ENCODE data around the gene NETO1. TPM values are rescaled to one million over a fixed set of nuclear protein-coding genes. Genes with fewer than 3 reads are reported as not detected.

The NETO1 gene
- total RNA-seq, 4 donors from 2014 or later, result 0.39 to 2.8 (median 0.54) TPM; not detected in 1

- Histone ChIP-seq H3K36me3 (no peaks in the 10 kb centered on the region), H3K9me3 (no peaks in the 10 kb centered on the region), H3K4me1 (no peaks in the 10 kb centered on the region), H3K27ac (no peak overlapping the region), H3K4me3 (replicated peaks in 1 of 3) (no peak overlapping the region), H3K27me3 (no peaks in the 10 kb centered on the region)
- 26 to 28% methylated on average over 10 of the region's 10 CpGs for WGBS, 2 donors
- DNase-seq, result no peak
- TF ChIP-seq CTCF (IDR thresholded peaks at IDR 0.05) (no peak), POLR2A (IDR thresholded peaks at IDR 0.05) (no peak)
- intact Hi-C loops (cut with DNase I), result no loop called here
These were observed 37.7 kb downstream of the NETO1 start for GRCh38 chr18:72830109-72830508.

GRCh38 chr18:72828601-72829000 is 39.2 kb downstream of the NETO1 start:
- no peak for DNase-seq
- no peaks in the 10 kb centered on the region for H3K9me3 ChIP-seq
- H3K27me3 ChIP-seq, result no peaks in the 10 kb centered on the region
- no peak overlapping the region for H3K27ac ChIP-seq
- WGBS, 2 donors, result 82 to 86% methylated on average over 2 of the region's 2 CpGs
- no peaks in the 10 kb centered on the region for H3K4me1 ChIP-seq
- intact Hi-C loops (cut with DNase I), result no loop called here
- no peaks in the 10 kb centered on the region for H3K36me3 ChIP-seq
- H3K4me3 ChIP-seq (replicated peaks in 1 of 3), result no peak overlapping the region
- TF ChIP-seq CTCF (IDR thresholded peaks at IDR 0.05) (no peak), POLR2A (IDR thresholded peaks at IDR 0.05) (no peak)

- Histone ChIP-seq H3K9me3 (no peaks in the 10 kb centered on the region), H3K4me1 (no peaks in the 10 kb centered on the region), H3K27ac (no peak overlapping the region), H3K4me3 (replicated peaks in 1 of 3) (no peak overlapping the region), H3K27me3 (no peaks in the 10 kb centered on the region), H3K36me3 (no peaks in the 10 kb centered on the region)
- DNase-seq, result no peak
- intact Hi-C loops (cut with DNase I), result no loop called here
- 54 to 62% methylated on average over 9 of the region's 9 CpGs for WGBS, 2 donors
- TF ChIP-seq CTCF (IDR thresholded peaks at IDR 0.05) (no peak), POLR2A (IDR thresholded peaks at IDR 0.05) (no peak)
These were observed 41.1 kb downstream of the NETO1 start for GRCh38 chr18:72826736-72827135.

GRCh38 chr18:72823345-72823744 is 44.4 kb downstream of the NETO1 start:
- TF ChIP-seq CTCF (IDR thresholded peaks at IDR 0.05), result no peak
- TF ChIP-seq POLR2A (IDR thresholded peaks at IDR 0.05), result no peak
- H3K27me3 ChIP-seq, result no peaks in the 10 kb centered on the region

GRCh38 chr18:72822202-72822601 is 45.6 kb downstream of the NETO1 start:
- no peaks in the 10 kb centered on the region for H3K4me1 ChIP-seq
- no peaks in the 10 kb centered on the region for H3K36me3 ChIP-seq
- WGBS, 2 donors, result 89% methylated on average over 13 of the region's 13 CpGs
- no peaks in the 10 kb centered on the region for H3K9me3 ChIP-seq
- H3K4me3 ChIP-seq (replicated peaks in 1 of 3), result no peak overlapping the region
- no peak for DNase-seq
- no peaks in the 10 kb centered on the region for H3K27me3 ChIP-seq
- TF ChIP-seq POLR2A (IDR thresholded peaks at IDR 0.05) (no peak), CTCF (IDR thresholded peaks at IDR 0.05) (no peak)
- H3K27ac ChIP-seq, result no peak overlapping the region
- intact Hi-C loops (cut with DNase I), result no loop called here

More at GRCh38 chr18:72823345-72823744, 44.4 kb downstream of the NETO1 start:
- Histone ChIP-seq H3K4me3 (replicated peaks in 1 of 3) (no peak overlapping the region), H3K36me3 (no peaks in the 10 kb centered on the region), H3K4me1 (no peaks in the 10 kb centered on the region), H3K27ac (no peak overlapping the region), H3K9me3 (no peaks in the 10 kb centered on the region)
- 80 to 81% methylated on average over 8 of the region's 8 CpGs for WGBS, 2 donors
- DNase-seq, result no peak
- intact Hi-C loops (cut with DNase I), result no loop called here
